Loucy (cell line): Measurements from ENCODE around the gene TMEM135.

ENCODE experiments used
- H2AFZ ChIP-seq: fragments of 200-600 bp; sonication (generic); 2 replicates; pipeline ENCODE4 v1.6.0; 2016; ENCODE audit warnings: antibody characterized with exemption, mild to moderate bottlenecking, low read length, moderate library complexity
- H3F3A ChIP-seq: fragments of 200-600 bp; 2 replicates; pipeline ENCODE4 v1.6.0; 2016; ENCODE audit warnings: antibody characterized with exemption, low read depth, mild to moderate bottlenecking
- H3K27me3 ChIP-seq: fragments of 200-600 bp; sonication (generic); 2 replicates; pipeline ENCODE4 v1.6.1; 2014; ENCODE audit warnings: low read length, mild to moderate bottlenecking; ENCODE audit not compliant: insufficient read depth, poor library complexity, severe bottlenecking
- H3K36me3 ChIP-seq: fragments of 200-600 bp; sonication (generic); 2 replicates; pipeline ENCODE4 v1.6.1; 2016; ENCODE audit warnings: low read length; ENCODE audit not compliant: insufficient read depth
- H3K4me1 ChIP-seq: fragments of 200-600 bp; sonication (generic); 2 replicates; pipeline ENCODE4 v1.5.1; 2014; ENCODE audit warnings: low read length, mild to moderate bottlenecking; ENCODE audit not compliant: insufficient read depth, poor library complexity, severe bottlenecking
- H3K4me2 ChIP-seq: fragments of 200-600 bp; sonication (generic); 2 replicates; pipeline ENCODE4 v1.6.0; 2014; ENCODE audit warnings: antibody characterized with exemption, low read length, low read depth, mild to moderate bottlenecking; ENCODE audit not compliant: poor library complexity, severe bottlenecking
- H3K4me3 ChIP-seq: fragments of 200-600 bp; sonication (generic); 2 replicates; pipeline ENCODE4 v1.5.1; 2014; ENCODE audit warnings: low read length, mild to moderate bottlenecking, mixed read lengths; ENCODE audit not compliant: poor library complexity, severe bottlenecking
- H3K79me2 ChIP-seq: fragments of 200-600 bp; sonication (generic); 2 replicates; pipeline ENCODE4 v1.6.1; 2014; ENCODE audit warnings: low read length; ENCODE audit not compliant: insufficient read depth
- H3K9ac ChIP-seq: fragments of 200-600 bp; sonication (generic); 2 replicates; pipeline ENCODE4 v1.6.0; 2014; ENCODE audit warnings: mild to moderate bottlenecking, low read depth, low read length, moderate library complexity; ENCODE audit not compliant: poor library complexity, severe bottlenecking
- H3K9me2 ChIP-seq: fragments of 200-600 bp; sonication (generic); replicated peaks from 2 replicates; pipeline ENCODE4 v1.6.1; 2016; ENCODE audit warnings: low read depth, low read length, mixed read lengths
- H3K9me3 ChIP-seq: fragments of 200-600 bp; sonication (generic); 2 replicates; pipeline ENCODE4 v1.6.1; 2014; ENCODE audit warnings: mild to moderate bottlenecking, antibody characterized with exemption, low read length, low read depth; ENCODE audit not compliant: insufficient read depth
- H4K20me1 ChIP-seq: fragments of 200-600 bp; sonication (generic); 2 replicates; pipeline ENCODE4 v1.6.0; 2014; ENCODE audit warnings: antibody characterized with exemption, low read length, mild to moderate bottlenecking; ENCODE audit not compliant: insufficient read depth, poor library complexity, severe bottlenecking
- EZH2phosphoT487 ChIP-seq: fragments of 200-600 bp; IDR thresholded peaks from 2 replicates; pipeline ENCODE4 v1.6.1; 2018; ENCODE audit warnings: antibody characterized with exemption, mild to moderate bottlenecking, moderate library complexity, borderline replicate concordance
- TF ChIP-seq, protein P1 (sequence below): fragments of 200-600 bp; sonication (generic); conservative IDR thresholded peaks from 2 replicates; pipeline ENCODE4 v1.5.1; 2014; ENCODE audit warnings: mild to moderate bottlenecking, antibody characterized with exemption, low read length

Gene TMEM135

DNA sequence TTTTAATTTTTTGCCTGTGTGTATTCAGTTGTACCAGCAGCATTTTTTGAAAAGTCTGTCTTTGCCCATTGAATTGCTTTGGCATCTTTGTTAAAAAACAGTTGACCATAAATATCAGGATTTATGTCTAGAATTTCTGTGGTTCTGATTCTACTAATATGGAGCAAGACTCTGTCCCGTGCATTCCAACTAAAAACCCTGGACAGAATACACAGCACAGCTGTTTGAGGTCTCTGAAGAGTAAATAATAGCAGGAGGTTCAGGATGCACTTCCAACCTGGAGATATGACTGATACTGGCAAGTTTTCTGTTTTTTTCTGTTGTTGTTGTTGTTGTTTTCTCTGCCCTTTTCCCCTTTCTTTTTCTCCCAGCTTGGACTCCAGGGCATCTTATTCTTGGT, 141.9 kb downstream of the TMEM135 start:
- H3K4me2 ChIP-seq, result no peak overlapping the region
- H3K9ac ChIP-seq, result no peak overlapping the region
- H4K20me1 ChIP-seq, result no peaks in the 10 kb centered on the region
- H3K27me3 ChIP-seq, result no peaks in the 10 kb centered on the region
- no peaks in the 10 kb centered on the region for H3F3A ChIP-seq
- no peaks in the 10 kb centered on the region for H3K9me2 ChIP-seq
- TF ChIP-seq, protein P1, sequence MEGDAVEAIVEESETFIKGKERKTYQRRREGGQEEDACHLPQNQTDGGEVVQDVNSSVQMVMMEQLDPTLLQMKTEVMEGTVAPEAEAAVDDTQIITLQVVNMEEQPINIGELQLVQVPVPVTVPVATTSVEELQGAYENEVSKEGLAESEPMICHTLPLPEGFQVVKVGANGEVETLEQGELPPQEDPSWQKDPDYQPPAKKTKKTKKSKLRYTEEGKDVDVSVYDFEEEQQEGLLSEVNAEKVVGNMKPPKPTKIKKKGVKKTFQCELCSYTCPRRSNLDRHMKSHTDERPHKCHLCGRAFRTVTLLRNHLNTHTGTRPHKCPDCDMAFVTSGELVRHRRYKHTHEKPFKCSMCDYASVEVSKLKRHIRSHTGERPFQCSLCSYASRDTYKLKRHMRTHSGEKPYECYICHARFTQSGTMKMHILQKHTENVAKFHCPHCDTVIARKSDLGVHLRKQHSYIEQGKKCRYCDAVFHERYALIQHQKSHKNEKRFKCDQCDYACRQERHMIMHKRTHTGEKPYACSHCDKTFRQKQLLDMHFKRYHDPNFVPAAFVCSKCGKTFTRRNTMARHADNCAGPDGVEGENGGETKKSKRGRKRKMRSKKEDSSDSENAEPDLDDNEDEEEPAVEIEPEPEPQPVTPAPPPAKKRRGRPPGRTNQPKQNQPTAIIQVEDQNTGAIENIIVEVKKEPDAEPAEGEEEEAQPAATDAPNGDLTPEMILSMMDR, result no peak
- no peak for TF ChIP-seq EZH2phosphoT487
- H3K9me3 ChIP-seq, result no peaks in the 10 kb centered on the region
- H3K36me3 ChIP-seq, result 0 out of 2 replicates have a peak, but pooled peaks cover 12% of the 10 kb centered on the region
- H3K4me1 ChIP-seq, result peaks cover 2% of the 10 kb centered on the region
- no peak overlapping the region for H2AFZ ChIP-seq
- H3K79me2 ChIP-seq, result no peaks in the 10 kb centered on the region
- no peak overlapping the region for H3K4me3 ChIP-seq

DNA sequence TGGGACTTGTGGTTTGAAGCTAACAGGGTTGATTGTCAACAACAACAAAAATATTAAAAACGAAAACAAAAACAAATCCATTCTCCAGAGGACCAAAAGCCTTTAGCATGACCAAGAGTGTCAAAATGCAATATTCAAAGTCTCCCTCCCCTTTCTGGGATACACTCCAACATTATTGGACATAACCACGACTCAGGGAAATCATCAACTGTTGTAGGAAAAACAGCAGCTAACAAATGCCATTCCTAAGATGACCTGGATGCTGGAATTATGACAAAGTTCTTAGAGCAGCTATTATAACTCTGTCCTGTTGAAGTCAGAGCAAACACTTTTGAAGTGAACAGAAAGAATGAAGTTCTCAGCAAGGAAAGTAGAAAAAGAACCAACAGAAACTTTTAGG, 143.0 kb downstream of the TMEM135 start:
- Histone ChIP-seq H3K9ac (no peak overlapping the region), H3K9me2 (no peaks in the 10 kb centered on the region), H3K79me2 (no peaks in the 10 kb centered on the region), H3K4me3 (no peak overlapping the region), H3K4me1 (peaks cover 5% of the 10 kb centered on the region), H3K36me3 (0 out of 2 replicates have a peak, but pooled peaks cover 12% of the 10 kb centered on the region), H3K4me2 (no peak overlapping the region), H3K27me3 (no peaks in the 10 kb centered on the region), H4K20me1 (no peaks in the 10 kb centered on the region), H2AFZ (no peak overlapping the region), H3F3A (no peaks in the 10 kb centered on the region), H3K9me3 (no peaks in the 10 kb centered on the region)
- no peak for TF ChIP-seq EZH2phosphoT487
- TF ChIP-seq, protein P1, result no peak

DNA sequence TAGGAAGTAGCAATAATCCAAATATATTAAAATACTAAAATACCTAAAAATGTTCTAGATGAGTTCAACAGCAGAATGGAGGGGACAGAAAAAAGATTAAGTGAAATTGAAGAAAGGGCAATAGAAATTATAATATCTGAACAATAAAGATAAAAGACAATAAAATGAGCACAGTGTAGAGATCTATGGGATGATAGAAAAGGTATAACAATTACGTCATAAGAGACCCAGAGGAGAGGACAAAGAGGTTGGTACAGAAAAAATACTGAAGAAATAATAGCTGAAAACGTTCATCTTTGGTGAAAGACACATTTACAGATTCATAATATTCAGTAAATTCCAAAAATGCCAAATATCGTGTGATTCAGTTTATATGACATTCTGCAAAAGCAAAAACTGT, 143.4 kb downstream of the TMEM135 start:
- H3K4me3 ChIP-seq, result no peak overlapping the region
- no peak overlapping the region for H2AFZ ChIP-seq
- H3K9ac ChIP-seq, result no peak overlapping the region
- H3K79me2 ChIP-seq, result no peaks in the 10 kb centered on the region
- no peaks in the 10 kb centered on the region for H3K27me3 ChIP-seq
- no peaks in the 10 kb centered on the region for H3F3A ChIP-seq
- no peak overlapping the region for H3K4me2 ChIP-seq
- no peaks in the 10 kb centered on the region for H3K9me3 ChIP-seq
- H4K20me1 ChIP-seq, result no peaks in the 10 kb centered on the region
- H3K9me2 ChIP-seq, result no peaks in the 10 kb centered on the region
- H3K4me1 ChIP-seq, result peaks cover 5% of the 10 kb centered on the region
- H3K36me3 ChIP-seq, result 0 out of 2 replicates have a peak, but pooled peaks cover 12% of the 10 kb centered on the region
- TF ChIP-seq, protein P1, result no peak
- no peak for TF ChIP-seq EZH2phosphoT487
